OCI-LY3 (cell line): ENCODE measurements around the gene ACSF3.

ENCODE experiments used
- H2AFZ ChIP-seq: fragments of 200-600, 300-600 bp; shearing (Covaris generic); 2 replicates; pipeline ENCODE4 v1.6.0; 2014; ENCODE audit warnings: antibody characterized with exemption, low read depth, low read length
- H3K27ac ChIP-seq: fragments of 200-600, 300-600 bp; sonication (generic); 2 replicates; pipeline ENCODE4 v1.5.1; 2014; ENCODE audit warnings: mild to moderate bottlenecking, low read length, moderate library complexity, mixed read lengths
- H3K27me3 ChIP-seq: fragments of 200-600, 300-600 bp; sonication (generic); 2 replicates; pipeline ENCODE4 v1.6.1; 2014; ENCODE audit warnings: low read depth, low read length, mixed read lengths
- H3K36me3 ChIP-seq: fragments of 200-600, 300-600 bp; sonication (generic); replicated peaks from 2 replicates; pipeline ENCODE3; 2014; ENCODE audit warnings: low read depth, low read length, mixed read lengths
- H3K4me1 ChIP-seq: fragments of 300-600, 200-600 bp; sonication (generic); 2 replicates; pipeline ENCODE4 v1.6.1; 2014; ENCODE audit warnings: low read length, mixed read lengths
- H3K4me2 ChIP-seq: fragments of 200-600, 300-600 bp; sonication (generic); 2 replicates; pipeline ENCODE4 v1.6.1; 2014; ENCODE audit warnings: low read length, mixed read lengths
- H3K4me3 ChIP-seq: fragments of 300-600, 200-600 bp; sonication (generic); 2 replicates; pipeline ENCODE4 v1.5.1; 2014; ENCODE audit warnings: antibody characterized with exemption, mild to moderate bottlenecking, low read length, moderate library complexity
- H3K79me2 ChIP-seq: fragments of 300-600, 200-600 bp; shearing (Covaris generic); 2 replicates; pipeline ENCODE4 v1.6.1; 2014; ENCODE audit warnings: mild to moderate bottlenecking, low read length, mixed read lengths
- H3K9ac ChIP-seq: fragments of 300-600, 200-600 bp; shearing (Covaris generic); 2 replicates; pipeline ENCODE4 v1.6.0; 2014; ENCODE audit warnings: mild to moderate bottlenecking, low read length, moderate library complexity
- H3K9me3 ChIP-seq: fragments of 200-600, 300-600 bp; shearing (Covaris generic); 2 replicates; pipeline ENCODE4 v1.6.1; 2014; ENCODE audit warnings: low read length, mixed read lengths; ENCODE audit not compliant: insufficient read depth
- H4K20me1 ChIP-seq: fragments of 200-600, 300-600 bp; sonication (generic); 2 replicates; pipeline ENCODE4 v1.6.1; 2016; ENCODE audit warnings: low read length, mixed read lengths; ENCODE audit not compliant: insufficient read depth
- EZH2phosphoT487 ChIP-seq: fragments of 200-600 bp; shearing (Covaris generic); IDR thresholded peaks from 2 replicates; pipeline ENCODE4 v1.6.1; 2018; ENCODE audit warnings: antibody characterized with exemption, mixed run types, low read depth
- TF ChIP-seq, protein P1 (sequence below): fragments of 200-600, 300-600 bp; sonication (generic); IDR thresholded peaks from 2 replicates; pipeline ENCODE4 v1.5.1; 2014; ENCODE audit warnings: antibody characterized with exemption, low read length, low read depth

Gene ACSF3

DNA sequence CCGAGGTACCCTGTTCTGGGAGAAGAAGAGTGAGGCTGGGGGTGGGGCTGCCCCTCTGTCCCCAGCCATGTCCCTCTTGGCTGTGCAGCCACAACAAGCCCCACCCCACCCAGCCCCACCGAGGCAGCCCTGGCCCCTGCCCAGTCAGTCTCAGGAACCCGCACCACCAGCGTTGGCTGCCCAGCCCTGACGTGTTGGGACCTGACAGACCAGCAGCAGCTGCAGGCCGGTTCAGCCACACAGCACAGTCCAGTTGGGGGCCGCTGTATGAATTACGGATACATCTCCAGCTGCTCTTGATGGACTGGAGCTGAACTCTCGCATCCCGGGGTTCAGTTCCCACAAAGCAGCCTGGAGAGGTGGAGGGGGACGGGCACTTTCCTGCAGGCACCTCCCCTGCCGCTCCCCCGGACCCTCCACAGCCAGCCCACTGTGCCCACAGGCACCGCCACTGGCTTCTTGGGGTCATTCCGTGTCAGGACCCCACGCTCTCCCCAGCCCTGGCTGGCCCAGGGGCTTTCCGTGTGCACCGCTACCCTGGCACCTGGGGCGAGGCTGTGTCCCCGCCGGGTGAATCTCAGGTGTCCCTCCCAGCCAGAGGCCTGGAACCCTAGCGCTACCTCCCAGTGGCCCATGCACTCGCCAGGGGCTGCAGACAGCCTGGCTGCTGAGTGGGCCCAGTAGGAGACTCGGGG, 84.9 kb downstream of the ACSF3 start:
- Histone ChIP-seq H4K20me1 (no peaks in the 10 kb centered on the region; the same call in 1 of the 2 replicates), H3K4me3 (no peak overlapping the region), H3K9ac (no peak overlapping the region), H3K9me3 (no peaks in the 10 kb centered on the region), H3K27ac (no peak overlapping the region), H3K4me2 (no peak overlapping the region), H3K27me3 (0 out of 2 replicates have a peak, but pooled peaks cover 4% of the 10 kb centered on the region), H3K79me2 (no peaks in the 10 kb centered on the region), H3K4me1 (no peaks in the 10 kb centered on the region), H2AFZ (no peak overlapping the region), H3K36me3 (no peaks in the 10 kb centered on the region)
- TF ChIP-seq, protein P1, sequence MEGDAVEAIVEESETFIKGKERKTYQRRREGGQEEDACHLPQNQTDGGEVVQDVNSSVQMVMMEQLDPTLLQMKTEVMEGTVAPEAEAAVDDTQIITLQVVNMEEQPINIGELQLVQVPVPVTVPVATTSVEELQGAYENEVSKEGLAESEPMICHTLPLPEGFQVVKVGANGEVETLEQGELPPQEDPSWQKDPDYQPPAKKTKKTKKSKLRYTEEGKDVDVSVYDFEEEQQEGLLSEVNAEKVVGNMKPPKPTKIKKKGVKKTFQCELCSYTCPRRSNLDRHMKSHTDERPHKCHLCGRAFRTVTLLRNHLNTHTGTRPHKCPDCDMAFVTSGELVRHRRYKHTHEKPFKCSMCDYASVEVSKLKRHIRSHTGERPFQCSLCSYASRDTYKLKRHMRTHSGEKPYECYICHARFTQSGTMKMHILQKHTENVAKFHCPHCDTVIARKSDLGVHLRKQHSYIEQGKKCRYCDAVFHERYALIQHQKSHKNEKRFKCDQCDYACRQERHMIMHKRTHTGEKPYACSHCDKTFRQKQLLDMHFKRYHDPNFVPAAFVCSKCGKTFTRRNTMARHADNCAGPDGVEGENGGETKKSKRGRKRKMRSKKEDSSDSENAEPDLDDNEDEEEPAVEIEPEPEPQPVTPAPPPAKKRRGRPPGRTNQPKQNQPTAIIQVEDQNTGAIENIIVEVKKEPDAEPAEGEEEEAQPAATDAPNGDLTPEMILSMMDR: no peak
- TF ChIP-seq EZH2phosphoT487: no peak

DNA sequence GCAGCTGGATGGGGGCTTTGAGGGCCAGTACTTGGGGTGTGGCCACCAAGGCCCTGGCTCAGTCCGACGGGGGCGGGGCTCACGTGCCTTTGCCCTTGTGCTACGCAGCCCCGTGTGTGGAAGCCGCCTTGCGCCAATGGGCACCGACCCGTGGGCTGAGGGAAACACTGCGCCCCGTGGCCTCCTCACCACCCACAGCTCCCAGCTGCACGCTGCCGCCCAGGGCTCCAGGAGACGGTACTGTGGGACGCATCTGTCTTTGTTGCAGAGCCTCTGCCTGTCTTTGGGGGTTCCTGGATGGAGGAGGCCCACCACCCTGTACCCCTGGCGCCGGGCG, 85.5 kb downstream of the ACSF3 start:
- Histone ChIP-seq H3K4me2 (no peak overlapping the region), H3K9ac (no peak overlapping the region), H4K20me1 (no peaks in the 10 kb centered on the region), H2AFZ (no peak overlapping the region), H3K27me3 (no peaks in the 10 kb centered on the region), H3K9me3 (no peaks in the 10 kb centered on the region), H3K27ac (no peak overlapping the region), H3K36me3 (no peaks in the 10 kb centered on the region), H3K4me1 (no peaks in the 10 kb centered on the region), H3K79me2 (no peaks in the 10 kb centered on the region), H3K4me3 (no peak overlapping the region)
- TF ChIP-seq EZH2phosphoT487: no peak
- TF ChIP-seq, protein P1: no peak

DNA sequence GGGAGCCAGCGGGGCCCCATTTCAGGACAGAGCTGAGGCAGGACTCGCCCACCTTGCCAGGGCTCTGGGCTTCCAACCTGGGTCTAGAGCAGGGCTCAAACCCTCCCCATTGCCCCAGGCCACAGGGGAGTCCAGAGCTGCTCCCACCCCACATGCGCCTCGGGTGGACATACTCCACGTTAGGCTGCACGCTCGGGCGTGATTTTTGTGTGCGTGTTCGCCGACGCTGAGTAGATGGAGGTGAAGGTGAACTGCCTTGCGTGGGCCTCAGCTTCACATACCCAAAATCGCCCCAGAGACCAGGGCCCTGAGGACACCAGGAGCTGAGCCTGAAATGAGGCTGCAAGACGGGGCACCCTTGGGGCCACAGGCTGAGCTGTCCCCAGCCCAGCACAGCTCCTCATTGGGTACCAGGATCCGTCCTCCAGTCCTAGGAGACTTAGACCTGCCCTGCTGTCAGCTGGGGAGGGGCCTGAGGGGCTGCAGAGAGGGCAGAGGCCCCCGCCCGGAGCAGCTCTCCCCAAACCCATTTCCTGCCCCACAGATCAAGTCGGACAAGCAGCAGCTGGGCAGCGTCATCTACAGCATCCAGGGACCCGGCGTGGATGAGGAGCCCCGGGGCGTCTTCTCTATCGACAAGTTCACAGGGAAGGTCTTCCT, 86.1 kb downstream of the ACSF3 start:
- Histone ChIP-seq H3K9ac (no peak overlapping the region), H3K9me3 (no peaks in the 10 kb centered on the region), H3K27ac (no peak overlapping the region)

DNA sequence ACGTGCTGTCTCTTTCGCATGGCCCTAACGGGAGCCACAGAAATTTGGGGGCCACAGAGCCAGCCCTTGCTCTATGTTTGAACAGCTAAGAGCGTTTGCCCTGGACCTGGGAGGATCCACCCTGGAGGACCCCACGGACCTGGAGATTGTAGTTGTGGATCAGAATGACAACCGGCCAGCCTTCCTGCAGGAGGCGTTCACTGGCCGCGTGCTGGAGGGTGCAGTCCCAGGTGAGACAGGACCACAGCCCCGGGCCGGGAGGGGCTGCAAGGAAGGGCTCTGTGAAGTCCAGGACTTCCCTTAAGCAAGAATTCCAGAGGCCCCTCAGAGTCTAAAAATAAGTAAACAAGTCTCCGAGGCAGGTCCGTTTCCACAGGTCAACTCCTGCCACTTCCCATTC, 89.8 kb downstream of the ACSF3 start:
- no peak overlapping the region for H3K9ac ChIP-seq
- no peaks in the 10 kb centered on the region for H3K9me3 ChIP-seq

More for the DNA sequence above, 86.1 kb downstream of the ACSF3 start:
- no peaks in the 10 kb centered on the region for H4K20me1 ChIP-seq
- no peaks in the 10 kb centered on the region for H3K27me3 ChIP-seq
- no peak overlapping the region for H2AFZ ChIP-seq
- no peaks in the 10 kb centered on the region for H3K79me2 ChIP-seq
- H3K4me1 ChIP-seq: no peaks in the 10 kb centered on the region
- H3K4me3 ChIP-seq: no peak overlapping the region
- no peak overlapping the region for H3K4me2 ChIP-seq
- TF ChIP-seq, protein P1: no peak
- no peak for TF ChIP-seq EZH2phosphoT487
- H3K36me3 ChIP-seq: no peaks in the 10 kb centered on the region

More for the DNA sequence above, 89.8 kb downstream of the ACSF3 start:
- Histone ChIP-seq H3K27me3 (no peaks in the 10 kb centered on the region), H3K4me3 (no peak overlapping the region), H3K79me2 (no peaks in the 10 kb centered on the region), H3K27ac (no peak overlapping the region), H3K4me2 (no peak overlapping the region), H4K20me1 (no peaks in the 10 kb centered on the region), H3K4me1 (no peaks in the 10 kb centered on the region), H3K36me3 (no peaks in the 10 kb centered on the region), H2AFZ (no peak overlapping the region)
- TF ChIP-seq, protein P1: no peak
- TF ChIP-seq EZH2phosphoT487: no peak
